WTC11 (cell line): ENCODE data around the gene SLC12A2. TPM values are rescaled to one million over a fixed set of nuclear protein-coding genes. Genes with fewer than 3 reads are reported as not detected.
A peak's percentile ranks its signal among the peaks of the same experiment; 100 is the strongest.

Experiments
- ATAC-seq: fragments of 200-7000 bp; cut with Tn5 transposase; 2 replicates; pipeline ENCODE4 v1.10.0; 2021; ENCODE audit warnings: mild to moderate bottlenecking, moderate library complexity
- Bru-seq: library from RNA; stranded (reverse); fragments of 400-500 nt; gene quantifications from one replicate; lab custom pipeline; 2021; lab: Mats Ljungman, UMichigan
- CTCF ChIA-PET: fragments of 300-600 bp; sonication (Branson Sonifier 250); formaldehyde crosslinking; loops from one replicate; lab custom pipeline; 2021; ENCODE audit warnings: antibody characterized with exemption; lab: Charles Lee
- POLR2A ChIA-PET: fragments of 350-600 bp; sonication (Branson Sonifier 250); formaldehyde crosslinking; loops from one replicate; lab custom pipeline; 2021; ENCODE audit warnings: antibody characterized with exemption; lab: Charles Lee
- DNase-seq: peaks from one replicate; pipeline ENCODE4 v3.0.0; 2021; ENCODE audit warnings: low spot score
- H3K27ac Mint-ChIP-seq: 2 replicates; pipeline ENCODE4 v1.8.0; 2021; ENCODE audit warnings: mixed read lengths
- H3K27me3 Mint-ChIP-seq: 2 replicates; pipeline ENCODE4 v1.8.0; 2021; ENCODE audit warnings: low read depth, mild to moderate bottlenecking, moderate library complexity, mixed read lengths
- H3K36me3 Mint-ChIP-seq: 2 replicates; pipeline ENCODE4 v1.8.0; 2021; ENCODE audit warnings: mixed read lengths
- H3K4me1 Mint-ChIP-seq: 2 replicates; pipeline ENCODE4 v1.8.0; 2022; ENCODE audit warnings: mixed read lengths
- H3K4me3 Mint-ChIP-seq: 2 replicates; pipeline ENCODE4 v1.8.0; 2021; ENCODE audit warnings: mild to moderate bottlenecking, moderate library complexity, mixed read lengths
- H3K9me3 Mint-ChIP-seq: 2 replicates; pipeline ENCODE4 v1.8.0; 2021; ENCODE audit warnings: mixed read lengths
- ATF3 ChIP-seq: sonication (generic); formaldehyde crosslinking; conservative IDR thresholded peaks from 2 replicates; pipeline ENCODE4 v1.8.1; 2022; ENCODE audit warnings: mild to moderate bottlenecking, missing genetic modification reagents
- CDX4 ChIP-seq: fragments of 250-450 bp; sonication (Bioruptor Pico); IDR thresholded peaks from 2 replicates; pipeline ENCODE4 v1.9.0; 2021; ENCODE audit warnings: moderate library complexity, mild to moderate bottlenecking, inconsistent platforms, borderline replicate concordance
- CREB1 ChIP-seq: sonication (generic); formaldehyde crosslinking; IDR thresholded peaks from 2 replicates; pipeline ENCODE4 v1.8.0; 2023; ENCODE audit warnings: mild to moderate bottlenecking, missing genetic modification reagents
- GRHL2 ChIP-seq: fragments of 250-450 bp; sonication (Bioruptor Pico); IDR thresholded peaks from 2 replicates; pipeline ENCODE4 v1.8.0; 2022; ENCODE audit warnings: mild to moderate bottlenecking, moderate library complexity; ENCODE audit not compliant: insufficient replicate concordance, severe bottlenecking
- HMGA2 ChIP-seq: fragments of 250-450 bp; sonication (Bioruptor Pico); IDR thresholded peaks from 2 replicates; pipeline ENCODE4 v1.4.0; 2021; ENCODE audit warnings: mild to moderate bottlenecking, moderate library complexity
- HMGXB4 ChIP-seq: sonication (generic); formaldehyde crosslinking; IDR thresholded peaks from 2 replicates; pipeline ENCODE4 v1.8.1; 2023; ENCODE audit warnings: mild to moderate bottlenecking, moderate library complexity, missing genetic modification reagents
- IRF2 ChIP-seq: sonication (generic); formaldehyde crosslinking; IDR thresholded peaks from 2 replicates; pipeline ENCODE4 v1.8.0; 2022; ENCODE audit warnings: low read depth, missing genetic modification reagents, borderline replicate concordance
- JUN ChIP-seq: sonication (generic); formaldehyde crosslinking; IDR thresholded peaks from 2 replicates; pipeline ENCODE4 v1.8.0; 2023; ENCODE audit warnings: mild to moderate bottlenecking, missing genetic modification reagents
- MXD4 ChIP-seq: fragments of 250-450 bp; sonication (Bioruptor Pico); IDR thresholded peaks from 2 replicates; pipeline ENCODE4 v1.8.0; 2021; ENCODE audit warnings: mild to moderate bottlenecking, moderate library complexity, borderline replicate concordance
- NFYB ChIP-seq: sonication (generic); formaldehyde crosslinking; conservative IDR thresholded peaks from 2 replicates; pipeline ENCODE4 v1.8.0; 2022; ENCODE audit warnings: low read depth, missing genetic modification reagents
- NR3C1 ChIP-seq: sonication (generic); formaldehyde crosslinking; conservative IDR thresholded peaks from 2 replicates; pipeline ENCODE4 v1.8.1; 2023; ENCODE audit warnings: low read depth, mild to moderate bottlenecking, missing genetic modification reagents
- RORB ChIP-seq: fragments of 250-450 bp; sonication (Bioruptor Pico); IDR thresholded peaks from 2 replicates; pipeline ENCODE4 v1.9.0; 2021; ENCODE audit warnings: mild to moderate bottlenecking
- SOX15 ChIP-seq: fragments of 250-450 bp; sonication (Bioruptor Pico); IDR thresholded peaks from 2 replicates; pipeline ENCODE4 v1.9.0; 2021; ENCODE audit warnings: mild to moderate bottlenecking
- USF1 ChIP-seq: sonication (generic); formaldehyde crosslinking; IDR thresholded peaks from 2 replicates; pipeline ENCODE4 v1.8.0; 2022; ENCODE audit warnings: mild to moderate bottlenecking, missing genetic modification reagents
- ZBTB43 ChIP-seq: sonication (generic); formaldehyde crosslinking; IDR thresholded peaks from 2 replicates; pipeline ENCODE4 v1.8.1; 2023; ENCODE audit warnings: mild to moderate bottlenecking, missing genetic modification reagents
- ZMAT4 ChIP-seq: fragments of 250-450 bp; sonication (Bioruptor Pico); IDR thresholded peaks from 2 replicates; pipeline ENCODE4 v1.9.0; 2021; ENCODE audit warnings: mild to moderate bottlenecking
- ZNF138 ChIP-seq: sonication (generic); formaldehyde crosslinking; conservative IDR thresholded peaks from 2 replicates; pipeline ENCODE4 v1.8.1; 2022; ENCODE audit warnings: mild to moderate bottlenecking, moderate library complexity, missing genetic modification reagents
- ZNF396 ChIP-seq: fragments of 250-450 bp; sonication (Bioruptor Pico); IDR thresholded peaks from 2 replicates; pipeline ENCODE4 v1.8.0; 2021; ENCODE audit warnings: mild to moderate bottlenecking, moderate library complexity, borderline replicate concordance
- ZNF425 ChIP-seq: fragments of 250-450 bp; sonication (Bioruptor Pico); conservative IDR thresholded peaks from 2 replicates; pipeline ENCODE4 v1.9.0; 2021; ENCODE audit warnings: mild to moderate bottlenecking
- ZNF512 ChIP-seq: sonication (generic); formaldehyde crosslinking; IDR thresholded peaks from 2 replicates; pipeline ENCODE4 v1.8.1; 2022; ENCODE audit warnings: missing genetic modification reagents, borderline replicate concordance
- ZNF532 ChIP-seq: fragments of 250-450 bp; sonication (Bioruptor Pico); IDR thresholded peaks from 2 replicates; pipeline ENCODE4 v1.9.0; 2021; ENCODE audit warnings: mild to moderate bottlenecking, borderline replicate concordance
- long read RNA-seq, 3 experiments: library from RNA in 1 of 3; library from capped mRNA in 1 of 3; library from polyadenylated mRNA in 1 of 3; unstranded in 2 of 3; stranded (forward) in 1 of 3; transcript quantifications; one replicate each; pipeline ENCODE4 v2.0.0, GENCODE V29; 2021
- total RNA-seq: library from RNA; stranded (reverse); gene quantifications from 3 replicates; pipeline ENCODE4 v1.2.3, GENCODE V29; 2021

SLC12A2 gene
- total RNA-seq (8.4 to 10.6 TPM (median 10.2 TPM) in 3 replicates), Bru-seq, nascent RNA (percentile 56 among the genes with signal in this experiment)
- long read RNA-seq, experiment 1, full-length matches to known transcripts = 10 of 20 reads
- long read RNA-seq, experiment 1, partial matches to known transcripts = 4 of 20 reads
- long read RNA-seq, experiment 1, other reads (novel, unspliced or antisense) = 6 of 20 reads
- long read RNA-seq, experiment 2, full-length matches to known transcripts = 4 of 17 reads
- long read RNA-seq, experiment 2, partial matches to known transcripts = 3 of 17 reads
- long read RNA-seq, experiment 2, other reads (novel, unspliced or antisense) = 10 of 17 reads
- long read RNA-seq, experiment 3 = 0 reads

- CTCF ChIA-PET = interaction anchor here (1.4 to 2.3 kb wide), 2 partner anchors 10 to 141 kb away, joined by 3 to 5 read pairs; no protein-coding TSS in a partner anchor
- H3K9me3 Mint-ChIP-seq = no peaks in the 10 kb centered on the region
- no peak within 1 kb of the TSS for H3K27ac Mint-ChIP-seq
- no peaks in the 10 kb centered on the region for H3K36me3 Mint-ChIP-seq
- H3K4me1 Mint-ChIP-seq = peaks cover 20% of the 10 kb centered on the region
- ATAC-seq (peak; percentile 67), DNase-seq (peak; percentile 82)
- peak within 1 kb of the TSS; percentile 84 for H3K4me3 Mint-ChIP-seq
- peaks cover 54% of the 10 kb centered on the region for H3K27me3 Mint-ChIP-seq
- POLR2A ChIA-PET = no interaction called here
- TF ChIP-seq RORB (CRISPR knock-in tag) (no peak), JUN (CRISPR knock-in tag) (no peak), CDX4 (CRISPR knock-in tag) (no peak), NFYB (CRISPR knock-in tag) (no peak), ZNF532 (CRISPR knock-in tag) (no peak), NR3C1 (CRISPR knock-in tag) (0 out of 2 replicates have a peak, but pooled peaks have one; percentile 19), ATF3 (CRISPR knock-in tag) (no peak), ZMAT4 (CRISPR knock-in tag) (no peak), ZBTB43 (peak; percentile 82; the same call in 1 of the 2 replicates), SOX15 (no peak), HMGXB4 (CRISPR knock-in tag) (peak; percentile 87), CREB1 (peak; percentile 70; the same call in 1 of the 2 replicates), ZNF512 (CRISPR knock-in tag) (0 out of 2 replicates have a peak, but pooled peaks have one; percentile 32), ZNF425 (no peak), ZNF138 (CRISPR knock-in tag) (no peak), HMGA2 (CRISPR knock-in tag) (no peak), GRHL2 (CRISPR knock-in tag) (no peak), MXD4 (CRISPR knock-in tag) (no peak), IRF2 (CRISPR knock-in tag) (no peak), ZNF396 (CRISPR knock-in tag) (no peak), USF1 (CRISPR knock-in tag) (peak; percentile 70; the same call in 1 of the 2 replicates)
These were observed at the start of gene SLC12A2 for GRCh38 chr5:128083033-128083810. TSS of gene SLC12A2 (plus strand) at chr5:128083766. CDS start at chr5:128083955, 189 bp downstream.
